Neural progenitor cell (in vitro differentiated cells): ENCODE results near the gene TBC1D32. TPM values are rescaled to one million over a fixed set of nuclear protein-coding genes. Genes with fewer than 3 reads are reported as not detected.

ENCODE experiments used
- DNase-seq: peaks from one replicate; pipeline ENCODE4 v3.0.0-alpha.2; 2016; ENCODE audit warnings: low spot score
- H2AFZ ChIP-seq: fragments of 200-600 bp; sonication (generic); replicated peaks from 2 replicates; pipeline ENCODE4 v1.6.1; 2016; ENCODE audit warnings: antibody characterized with exemption
- H3F3A ChIP-seq: fragments of 200-600 bp; sonication (generic); 2 replicates; pipeline ENCODE4 v1.6.1; 2016; ENCODE audit warnings: antibody characterized with exemption, low read depth
- H3K27ac ChIP-seq: fragments of 200-600 bp; sonication (generic); 2 replicates; pipeline ENCODE4 v1.5.1; 2016; ENCODE audit warnings: mild to moderate bottlenecking
- H3K27me3 ChIP-seq: fragments of 200-600 bp; sonication (generic); 2 replicates; pipeline ENCODE4 v1.6.1; 2016; ENCODE audit warnings: mild to moderate bottlenecking, moderate library complexity
- H3K36me3 ChIP-seq: fragments of 200-600 bp; sonication (generic); 2 replicates; pipeline ENCODE4 v1.5.1; 2016
- H3K4me1 ChIP-seq: fragments of 200-600 bp; sonication (generic); 2 replicates; pipeline ENCODE4 v1.6.1; 2016; ENCODE audit warnings: mixed run types
- H3K4me2 ChIP-seq: fragments of 200-600 bp; sonication (generic); 2 replicates; pipeline ENCODE4 v1.6.1; 2016
- H3K4me3 ChIP-seq: fragments of 200-600 bp; sonication (generic); 2 replicates; pipeline ENCODE4 v1.5.1; 2016
- H3K79me2 ChIP-seq: fragments of 200-600 bp; sonication (generic); 2 replicates; pipeline ENCODE4 v1.6.1; 2016; ENCODE audit warnings: low read depth
- H3K9ac ChIP-seq: fragments of 200-600 bp; sonication (generic); 2 replicates; pipeline ENCODE4 v1.6.1; 2016
- H3K9me3 ChIP-seq: fragments of 200-600 bp; sonication (generic); 2 replicates; pipeline ENCODE4 v1.5.1; 2016; ENCODE audit warnings: low read depth
- H4K20me1 ChIP-seq: fragments of 200-600 bp; sonication (generic); 2 replicates; pipeline ENCODE4 v1.6.1; 2016; ENCODE audit warnings: low read depth
- H3K27ac Mint-ChIP-seq: 3 replicates; pipeline ENCODE4 v1.8.0; 2021; ENCODE audit warnings: mixed read lengths
- H3K27me3 Mint-ChIP-seq: 2 replicates; pipeline ENCODE4 v1.8.0; 2022; ENCODE audit warnings: low read depth, mild to moderate bottlenecking, inconsistent platforms, moderate library complexity, mixed read lengths; ENCODE audit not compliant: insufficient read depth
- H3K36me3 Mint-ChIP-seq: 3 replicates; pipeline ENCODE4 v1.8.0; 2021; ENCODE audit warnings: mixed read lengths
- H3K4me1 Mint-ChIP-seq: 3 replicates; pipeline ENCODE4 v1.8.0; 2021; ENCODE audit warnings: mixed read lengths
- H3K4me3 Mint-ChIP-seq: 3 replicates; pipeline ENCODE4 v1.8.0; 2021; ENCODE audit warnings: mild to moderate bottlenecking, moderate library complexity, mixed read lengths
- H3K9me3 Mint-ChIP-seq: 3 replicates; pipeline ENCODE4 v1.8.0; 2020; ENCODE audit warnings: mixed read lengths
- EZH2 ChIP-seq: fragments of 200-600 bp; sonication (generic); IDR thresholded peaks from 2 replicates; pipeline ENCODE4 v1.6.1; 2017; ENCODE audit warnings: antibody characterized with exemption, mild to moderate bottlenecking, moderate library complexity
- EZH2phosphoT487 ChIP-seq: fragments of 200-600 bp; sonication (generic); IDR thresholded peaks from 2 replicates; pipeline ENCODE4 v1.6.1; 2017; ENCODE audit warnings: antibody characterized with exemption
- total RNA-seq: library from RNA; depleted of rRNA; stranded (reverse); fragments of >200 nt; gene quantifications from 2 replicates; pipeline ENCODE4 v1.2.3, GENCODE V29; 2015; ENCODE audit warnings: low replicate concordance
- TF ChIP-seq, protein P1 (sequence below): fragments of 200-600 bp; sonication (generic); IDR thresholded peaks from 2 replicates; pipeline ENCODE4 v1.5.1; 2017; ENCODE audit warnings: antibody characterized with exemption, mild to moderate bottlenecking

The TBC1D32 gene
- total RNA-seq, 1 donor from 2014 or later: 29.7 TPM

DNA sequence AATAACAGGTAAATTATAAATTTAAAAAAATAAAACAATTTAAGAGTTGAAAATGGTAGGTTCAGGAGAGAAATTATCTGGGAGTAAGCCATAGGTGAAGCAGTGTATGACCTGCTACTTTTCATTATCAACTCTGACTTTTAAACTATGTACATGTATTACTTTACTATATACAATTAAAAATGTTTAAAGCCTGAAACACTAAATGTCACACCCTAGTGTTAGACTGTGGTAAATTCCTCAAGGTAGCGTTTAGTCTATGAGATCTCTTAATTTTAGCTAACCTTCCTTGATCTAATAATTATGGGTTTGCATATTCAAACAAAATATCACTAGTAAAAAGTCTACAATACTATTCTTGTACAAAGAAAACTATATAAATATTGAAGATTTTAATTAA, 22.3 kb upstream of the TBC1D32 start:
- H3K36me3 Mint-ChIP-seq: no peaks in the 10 kb centered on the region
- H2AFZ ChIP-seq: no peak overlapping the region
- no peaks in the 10 kb centered on the region for H4K20me1 ChIP-seq
- DNase-seq: no peak
- no peak overlapping the region for H3K27ac Mint-ChIP-seq
- TF ChIP-seq, protein P1, sequence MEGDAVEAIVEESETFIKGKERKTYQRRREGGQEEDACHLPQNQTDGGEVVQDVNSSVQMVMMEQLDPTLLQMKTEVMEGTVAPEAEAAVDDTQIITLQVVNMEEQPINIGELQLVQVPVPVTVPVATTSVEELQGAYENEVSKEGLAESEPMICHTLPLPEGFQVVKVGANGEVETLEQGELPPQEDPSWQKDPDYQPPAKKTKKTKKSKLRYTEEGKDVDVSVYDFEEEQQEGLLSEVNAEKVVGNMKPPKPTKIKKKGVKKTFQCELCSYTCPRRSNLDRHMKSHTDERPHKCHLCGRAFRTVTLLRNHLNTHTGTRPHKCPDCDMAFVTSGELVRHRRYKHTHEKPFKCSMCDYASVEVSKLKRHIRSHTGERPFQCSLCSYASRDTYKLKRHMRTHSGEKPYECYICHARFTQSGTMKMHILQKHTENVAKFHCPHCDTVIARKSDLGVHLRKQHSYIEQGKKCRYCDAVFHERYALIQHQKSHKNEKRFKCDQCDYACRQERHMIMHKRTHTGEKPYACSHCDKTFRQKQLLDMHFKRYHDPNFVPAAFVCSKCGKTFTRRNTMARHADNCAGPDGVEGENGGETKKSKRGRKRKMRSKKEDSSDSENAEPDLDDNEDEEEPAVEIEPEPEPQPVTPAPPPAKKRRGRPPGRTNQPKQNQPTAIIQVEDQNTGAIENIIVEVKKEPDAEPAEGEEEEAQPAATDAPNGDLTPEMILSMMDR: peak; percentile 27
- TF ChIP-seq EZH2phosphoT487 (no peak), EZH2 (no peak)
- no peaks in the 10 kb centered on the region for H3K27me3 Mint-ChIP-seq
- H3K27me3 ChIP-seq: no peaks in the 10 kb centered on the region
- no peak overlapping the region for H3K4me3 Mint-ChIP-seq
- H3K9me3 Mint-ChIP-seq: no peaks in the 10 kb centered on the region
- no peaks in the 10 kb centered on the region for H3K4me1 ChIP-seq
- no peaks in the 10 kb centered on the region for H3K36me3 ChIP-seq
- H3K79me2 ChIP-seq: no peaks in the 10 kb centered on the region
- no peak overlapping the region for H3K4me2 ChIP-seq
- H3K27ac ChIP-seq: no peak overlapping the region
- H3K9me3 ChIP-seq: no peaks in the 10 kb centered on the region
- H3K4me3 ChIP-seq: no peak overlapping the region
- no peaks in the 10 kb centered on the region for H3F3A ChIP-seq
- no peak overlapping the region for H3K9ac ChIP-seq
- no peaks in the 10 kb centered on the region for H3K4me1 Mint-ChIP-seq

DNA sequence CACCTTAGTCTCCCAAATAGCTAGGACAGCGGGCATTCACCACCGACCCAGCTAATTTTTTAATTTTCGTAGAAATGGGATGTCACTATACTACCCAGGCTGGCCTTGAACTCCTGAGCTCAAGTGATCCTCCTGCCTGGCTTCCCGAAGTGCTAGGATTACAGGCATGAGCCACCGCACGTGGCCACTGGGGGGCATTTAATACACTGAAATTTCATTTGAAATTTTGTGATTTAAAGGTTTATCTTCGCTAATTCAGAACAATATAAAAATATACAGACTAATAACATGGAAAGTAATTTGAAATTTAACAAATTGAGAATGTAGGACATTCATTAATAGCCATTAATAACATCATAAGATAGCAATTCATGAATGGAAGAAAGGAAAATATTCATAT, 20.5 kb upstream of the TBC1D32 start:
- Histone ChIP-seq H3K9ac (no peak overlapping the region), H3K4me2 (no peak overlapping the region), H3K27me3 (no peaks in the 10 kb centered on the region), H3F3A (no peaks in the 10 kb centered on the region), H3K36me3 (no peaks in the 10 kb centered on the region), H3K79me2 (no peaks in the 10 kb centered on the region), H4K20me1 (no peaks in the 10 kb centered on the region), H3K4me3 (no peak overlapping the region), H3K27ac (no peak overlapping the region), H3K9me3 (no peaks in the 10 kb centered on the region), H2AFZ (no peak overlapping the region), H3K4me1 (no peaks in the 10 kb centered on the region)
- Mint-ChIP-seq H3K27me3 (no peaks in the 10 kb centered on the region), H3K36me3 (no peaks in the 10 kb centered on the region), H3K27ac (no peak overlapping the region), H3K9me3 (no peaks in the 10 kb centered on the region), H3K4me1 (no peaks in the 10 kb centered on the region), H3K4me3 (no peak overlapping the region)
- TF ChIP-seq, protein P1: peak; percentile 55
- no peak for TF ChIP-seq EZH2phosphoT487
- no peak for DNase-seq

DNA sequence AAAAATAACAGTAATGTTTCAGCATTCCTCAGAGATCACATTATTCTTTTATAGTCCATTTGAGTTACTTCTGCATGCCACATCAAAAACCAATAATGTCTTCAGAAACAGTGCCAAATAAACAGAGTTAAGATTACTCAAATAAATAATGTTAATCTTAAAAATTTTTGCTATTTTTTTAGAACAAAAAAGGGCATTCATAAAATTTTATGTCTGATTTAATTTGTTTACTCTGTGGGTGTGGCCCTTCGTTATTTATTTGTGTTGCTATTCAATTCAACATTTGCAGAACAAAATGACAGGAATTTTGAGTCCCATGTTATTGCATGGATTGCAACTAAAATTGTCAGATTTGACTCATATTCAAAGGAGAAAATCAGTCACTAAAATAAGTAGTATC, 18.7 kb upstream of the TBC1D32 start:
- no peaks in the 10 kb centered on the region for H3K4me1 ChIP-seq
- Mint-ChIP-seq H3K27ac (no peak overlapping the region), H3K4me1 (no peaks in the 10 kb centered on the region), H3K27me3 (no peaks in the 10 kb centered on the region), H3K36me3 (no peaks in the 10 kb centered on the region), H3K9me3 (no peaks in the 10 kb centered on the region), H3K4me3 (no peak overlapping the region)
- no peaks in the 10 kb centered on the region for H3K27me3 ChIP-seq
- no peak for DNase-seq
- no peak overlapping the region for H3K9ac ChIP-seq
- no peak overlapping the region for H3K27ac ChIP-seq
- no peak overlapping the region for H2AFZ ChIP-seq
- H3K4me3 ChIP-seq: no peak overlapping the region
- no peaks in the 10 kb centered on the region for H3K79me2 ChIP-seq
- no peaks in the 10 kb centered on the region for H3K36me3 ChIP-seq
- H3K4me2 ChIP-seq: no peak overlapping the region
- no peaks in the 10 kb centered on the region for H3K9me3 ChIP-seq
- H4K20me1 ChIP-seq: no peaks in the 10 kb centered on the region
- TF ChIP-seq EZH2phosphoT487: no peak
- no peak for TF ChIP-seq EZH2
- TF ChIP-seq, protein P1: no peak
- H3F3A ChIP-seq: no peaks in the 10 kb centered on the region

DNA sequence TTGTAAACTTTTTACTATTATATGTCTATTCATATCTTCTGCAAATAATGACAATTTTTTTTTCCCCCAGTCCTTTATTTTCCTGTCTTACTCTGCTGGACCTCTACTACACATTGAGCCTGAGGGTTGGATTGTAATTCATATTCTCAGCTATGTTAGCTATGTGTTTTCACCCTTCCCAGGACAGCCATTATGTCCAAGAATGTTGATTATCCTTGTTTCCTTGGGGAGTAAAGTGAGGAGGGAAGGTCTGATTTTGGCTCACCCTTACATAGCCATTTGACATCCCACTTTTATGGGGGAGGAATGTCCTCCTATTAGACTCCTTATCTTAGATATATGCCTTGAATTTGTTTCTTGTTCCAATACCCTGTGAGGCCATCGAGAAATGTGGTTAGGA, 17.6 kb upstream of the TBC1D32 start:
- Histone ChIP-seq H3K27me3 (no peaks in the 10 kb centered on the region), H2AFZ (no peak overlapping the region), H3F3A (no peaks in the 10 kb centered on the region), H3K79me2 (no peaks in the 10 kb centered on the region), H3K9ac (no peak overlapping the region), H3K27ac (no peak overlapping the region), H3K9me3 (no peaks in the 10 kb centered on the region), H3K4me3 (no peak overlapping the region), H3K4me2 (no peak overlapping the region), H3K36me3 (no peaks in the 10 kb centered on the region), H3K4me1 (no peaks in the 10 kb centered on the region), H4K20me1 (no peaks in the 10 kb centered on the region)
- Mint-ChIP-seq H3K4me3 (no peak overlapping the region), H3K27ac (no peak overlapping the region), H3K27me3 (no peaks in the 10 kb centered on the region), H3K36me3 (no peaks in the 10 kb centered on the region), H3K9me3 (no peaks in the 10 kb centered on the region), H3K4me1 (no peaks in the 10 kb centered on the region)
- TF ChIP-seq EZH2: no peak
- TF ChIP-seq EZH2phosphoT487: no peak
- TF ChIP-seq, protein P1: no peak
- DNase-seq: no peak
